Measurements from ENCODE around the gene LRRC8C. TPM values are rescaled to one million over a fixed set of nuclear protein-coding genes. Genes with fewer than 3 reads are reported as not detected.

Gene LRRC8C
- total RNA-seq: 1 to 10 TPM; 4.3 to 6.2 (median 5.7) TPM

DNA sequence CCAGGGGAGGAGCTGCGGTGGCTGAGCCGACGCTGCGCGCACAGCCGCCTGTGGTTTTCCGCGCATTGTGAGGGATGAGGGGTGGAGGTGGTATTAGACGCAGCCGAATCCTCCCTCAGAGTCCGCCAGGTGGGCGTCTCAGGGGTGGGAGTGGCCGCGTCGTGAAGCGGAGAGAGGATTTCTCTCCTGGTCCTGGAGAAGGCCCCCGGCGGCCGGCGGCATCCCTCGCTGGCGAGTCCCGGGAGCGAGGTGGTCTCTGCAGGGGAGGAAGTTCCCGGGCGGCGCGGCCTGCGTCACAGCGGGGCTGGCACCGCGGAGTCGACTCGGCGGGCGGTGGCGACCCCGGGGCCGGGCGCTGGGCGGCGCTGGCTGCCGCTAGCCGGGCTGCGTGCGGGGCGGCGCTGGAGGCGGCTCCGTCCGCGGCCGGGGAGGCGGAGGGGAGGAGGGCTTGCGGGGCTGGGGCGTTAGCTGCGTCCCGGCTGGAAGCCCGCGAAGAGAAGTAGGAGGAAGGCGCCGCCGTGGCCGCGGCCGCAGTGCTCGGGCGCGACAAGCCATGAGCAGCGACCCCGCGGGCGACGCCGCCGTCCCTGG lies at the start of gene LRRC8C:
Gene LRRC8C (plus strand): TSS at position 464 of the 591 bp plus-strand sequence. CDS start 53,354 bp downstream, outside the sequence.
- H3K4me3 ChIP-seq (ENCODE audit: low read depth, poor library complexity, severe bottlenecking): peak within 1 kb of the TSS; percentile 79
- peak; percentile 59 to 96 for DNase-seq (ENCODE audit: low spot score in 2 of 2)
- TF ChIP-seq, protein P1, sequence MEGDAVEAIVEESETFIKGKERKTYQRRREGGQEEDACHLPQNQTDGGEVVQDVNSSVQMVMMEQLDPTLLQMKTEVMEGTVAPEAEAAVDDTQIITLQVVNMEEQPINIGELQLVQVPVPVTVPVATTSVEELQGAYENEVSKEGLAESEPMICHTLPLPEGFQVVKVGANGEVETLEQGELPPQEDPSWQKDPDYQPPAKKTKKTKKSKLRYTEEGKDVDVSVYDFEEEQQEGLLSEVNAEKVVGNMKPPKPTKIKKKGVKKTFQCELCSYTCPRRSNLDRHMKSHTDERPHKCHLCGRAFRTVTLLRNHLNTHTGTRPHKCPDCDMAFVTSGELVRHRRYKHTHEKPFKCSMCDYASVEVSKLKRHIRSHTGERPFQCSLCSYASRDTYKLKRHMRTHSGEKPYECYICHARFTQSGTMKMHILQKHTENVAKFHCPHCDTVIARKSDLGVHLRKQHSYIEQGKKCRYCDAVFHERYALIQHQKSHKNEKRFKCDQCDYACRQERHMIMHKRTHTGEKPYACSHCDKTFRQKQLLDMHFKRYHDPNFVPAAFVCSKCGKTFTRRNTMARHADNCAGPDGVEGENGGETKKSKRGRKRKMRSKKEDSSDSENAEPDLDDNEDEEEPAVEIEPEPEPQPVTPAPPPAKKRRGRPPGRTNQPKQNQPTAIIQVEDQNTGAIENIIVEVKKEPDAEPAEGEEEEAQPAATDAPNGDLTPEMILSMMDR (IDR thresholded peaks at IDR 0.05): no peak
- no peak for TF ChIP-seq POLR2A (IDR thresholded peaks at IDR 0.05)
- WGBS, 2 donors: 0% methylated on average over 33 to 66 of the region's 76 CpGs
- intact Hi-C loops (cut with DNase I; ENCODE audit: low total_unique reads): loop anchor here (5.0 kb wide), 1 partner anchor 625 kb away; no protein-coding TSS in a partner anchor

DNA sequence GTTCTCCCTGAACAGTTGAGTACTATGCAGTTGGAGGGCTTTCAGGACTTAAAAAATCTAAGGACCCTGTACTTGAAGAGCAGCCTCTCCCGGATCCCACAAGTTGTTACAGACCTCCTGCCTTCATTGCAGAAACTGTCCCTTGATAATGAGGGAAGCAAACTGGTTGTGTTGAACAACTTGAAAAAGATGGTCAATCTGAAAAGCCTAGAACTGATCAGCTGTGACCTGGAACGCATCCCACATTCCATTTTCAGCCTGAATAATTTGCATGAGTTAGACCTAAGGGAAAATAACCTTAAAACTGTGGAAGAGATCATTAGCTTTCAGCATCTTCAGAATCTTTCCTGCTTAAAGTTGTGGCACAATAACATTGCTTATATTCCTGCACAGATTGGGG lies 48.7 kb upstream of the LRRC8C start:
- TF ChIP-seq, protein P1 (IDR thresholded peaks at IDR 0.05): no peak
- TF ChIP-seq POLR2A (IDR thresholded peaks at IDR 0.05): no peak
- intact Hi-C loops (cut with DNase I; ENCODE audit: low total_unique reads): no loop called here
- 89 to 93% methylated on average over 2 of the region's 2 CpGs for WGBS, 2 donors
- no peak overlapping the region for H3K4me3 ChIP-seq (ENCODE audit: low read depth, poor library complexity, severe bottlenecking)
- DNase-seq (ENCODE audit: low spot score in 2 of 2): no peak

DNA sequence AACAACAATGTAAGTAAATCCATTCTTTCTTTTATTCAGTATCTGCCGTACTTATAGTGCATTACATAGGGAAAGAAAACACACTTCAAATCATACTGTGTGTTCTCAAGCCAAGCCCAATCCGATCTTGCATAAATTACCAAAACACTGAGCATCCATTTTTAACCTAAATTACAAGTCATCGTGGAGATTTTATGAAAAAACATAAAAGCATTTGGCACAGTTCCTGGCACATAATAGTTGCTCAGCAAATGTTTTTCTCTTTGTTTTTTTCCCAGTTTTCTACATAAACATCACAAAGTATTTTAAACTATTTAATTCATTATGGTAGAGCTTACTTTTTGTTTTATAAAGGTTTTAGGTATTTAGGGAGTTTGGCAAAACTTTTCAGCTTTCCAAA lies 48.1 kb upstream of the LRRC8C start:
- 78 to 83% methylated on average over 3 of the region's 3 CpGs for WGBS, 2 donors
- H3K4me3 ChIP-seq (ENCODE audit: low read depth, poor library complexity, severe bottlenecking): no peak overlapping the region
- intact Hi-C loops (cut with DNase I; ENCODE audit: low total_unique reads): no loop called here
- no peak for DNase-seq (ENCODE audit: low spot score in 2 of 2)
- TF ChIP-seq, protein P1 (IDR thresholded peaks at IDR 0.05): no peak
- no peak for TF ChIP-seq POLR2A (IDR thresholded peaks at IDR 0.05)

DNA sequence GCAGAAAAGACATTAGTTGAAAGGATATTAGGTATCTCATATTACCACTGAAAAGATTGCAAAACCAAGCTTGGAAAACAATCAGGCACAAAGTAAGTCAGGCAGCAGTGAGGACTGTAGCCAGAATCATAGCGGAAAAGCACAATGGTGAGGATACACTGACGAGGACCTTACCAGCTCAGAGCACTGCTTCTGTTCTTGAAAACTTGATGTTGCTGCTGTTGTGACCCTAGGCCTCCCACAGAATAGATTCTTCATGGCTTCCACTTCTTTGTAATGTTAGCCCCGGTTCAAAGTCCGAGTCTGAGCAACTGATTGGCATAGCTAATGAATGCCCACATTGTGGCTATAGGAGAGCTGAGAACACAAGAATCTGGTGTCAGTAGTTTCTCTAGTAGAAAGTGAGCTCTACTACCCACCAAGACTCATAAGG lies 45.2 kb upstream of the LRRC8C start:
- 89 to 94% methylated on average over 4 of the region's 4 CpGs for WGBS, 2 donors
- no peak overlapping the region for H3K4me3 ChIP-seq (ENCODE audit: low read depth, poor library complexity, severe bottlenecking)
- DNase-seq (ENCODE audit: low spot score in 2 of 2): no peak
- intact Hi-C loops (cut with DNase I; ENCODE audit: low total_unique reads): no loop called here
- TF ChIP-seq, protein P1 (IDR thresholded peaks at IDR 0.05): no peak
- TF ChIP-seq POLR2A (IDR thresholded peaks at IDR 0.05): no peak

DNA sequence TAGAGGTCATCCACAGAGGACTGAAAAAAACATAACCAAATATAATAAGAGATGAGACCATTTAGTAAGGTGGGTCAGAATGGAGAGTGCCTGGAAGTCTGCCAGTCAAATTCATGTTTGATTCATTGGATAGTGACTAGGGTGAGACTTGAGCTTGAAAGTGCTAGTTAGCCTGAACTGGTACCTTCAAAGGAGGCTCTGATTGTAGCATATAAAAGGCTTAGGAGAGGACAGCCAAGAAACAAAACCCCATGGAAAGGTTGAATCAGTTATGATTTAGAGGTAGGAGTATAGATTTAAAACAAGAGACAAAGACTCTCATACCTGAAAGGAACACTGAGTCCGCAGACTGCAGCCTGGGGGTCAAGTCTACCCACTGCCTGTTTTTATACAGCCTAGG lies 44.4 kb upstream of the LRRC8C start:
- no peak for DNase-seq (ENCODE audit: low spot score in 2 of 2)
- WGBS, 2 donors: 97 to 100% methylated on average over 1 of the region's 1 CpG
- TF ChIP-seq POLR2A (IDR thresholded peaks at IDR 0.05): no peak
- TF ChIP-seq, protein P1 (IDR thresholded peaks at IDR 0.05): no peak
- no peak overlapping the region for H3K4me3 ChIP-seq (ENCODE audit: low read depth, poor library complexity, severe bottlenecking)
- intact Hi-C loops (cut with DNase I; ENCODE audit: low total_unique reads): no loop called here

DNA sequence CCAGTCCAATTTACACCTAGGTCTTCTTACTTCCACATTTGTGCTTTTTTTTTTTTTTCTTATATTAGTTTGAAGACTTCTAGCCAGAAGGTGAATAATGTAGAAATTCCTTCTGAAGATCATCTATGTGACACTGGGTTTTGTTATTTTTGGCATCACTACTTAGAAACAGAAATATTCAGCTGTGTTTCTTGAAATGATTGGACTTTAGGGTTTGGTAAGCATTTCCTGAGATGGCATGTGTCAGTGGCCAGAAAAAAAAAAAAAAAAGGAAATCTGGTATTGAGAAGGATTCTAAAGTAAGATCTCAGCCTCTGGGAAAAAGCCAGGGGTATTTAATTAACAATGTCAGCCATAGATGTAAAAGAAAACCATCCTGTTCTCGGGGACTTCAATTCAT lies 43.4 kb upstream of the LRRC8C start:
- 71 to 90% methylated on average over 1 of the region's 1 CpG for WGBS, 2 donors
- intact Hi-C loops (cut with DNase I; ENCODE audit: low total_unique reads): no loop called here
- no peak for TF ChIP-seq POLR2A (IDR thresholded peaks at IDR 0.05)
- TF ChIP-seq, protein P1 (IDR thresholded peaks at IDR 0.05): no peak
- no peak for DNase-seq (ENCODE audit: low spot score in 2 of 2)
- H3K4me3 ChIP-seq (ENCODE audit: low read depth, poor library complexity, severe bottlenecking): no peak overlapping the region
